ENCODE measurements around the gene KRTAP5-4. TPM values are rescaled to one million over a fixed set of nuclear protein-coding genes. Genes with fewer than 3 reads are reported as not detected.
"Not testable (repeated sequence)": the region's sequence is repeated elsewhere in the genome, so short reads cannot be mapped to it uniquely, and the experiment has no call there.

The KRTAP5-4 gene
- total RNA-seq, 1 donor from 2014 or later = not detected

DNA sequence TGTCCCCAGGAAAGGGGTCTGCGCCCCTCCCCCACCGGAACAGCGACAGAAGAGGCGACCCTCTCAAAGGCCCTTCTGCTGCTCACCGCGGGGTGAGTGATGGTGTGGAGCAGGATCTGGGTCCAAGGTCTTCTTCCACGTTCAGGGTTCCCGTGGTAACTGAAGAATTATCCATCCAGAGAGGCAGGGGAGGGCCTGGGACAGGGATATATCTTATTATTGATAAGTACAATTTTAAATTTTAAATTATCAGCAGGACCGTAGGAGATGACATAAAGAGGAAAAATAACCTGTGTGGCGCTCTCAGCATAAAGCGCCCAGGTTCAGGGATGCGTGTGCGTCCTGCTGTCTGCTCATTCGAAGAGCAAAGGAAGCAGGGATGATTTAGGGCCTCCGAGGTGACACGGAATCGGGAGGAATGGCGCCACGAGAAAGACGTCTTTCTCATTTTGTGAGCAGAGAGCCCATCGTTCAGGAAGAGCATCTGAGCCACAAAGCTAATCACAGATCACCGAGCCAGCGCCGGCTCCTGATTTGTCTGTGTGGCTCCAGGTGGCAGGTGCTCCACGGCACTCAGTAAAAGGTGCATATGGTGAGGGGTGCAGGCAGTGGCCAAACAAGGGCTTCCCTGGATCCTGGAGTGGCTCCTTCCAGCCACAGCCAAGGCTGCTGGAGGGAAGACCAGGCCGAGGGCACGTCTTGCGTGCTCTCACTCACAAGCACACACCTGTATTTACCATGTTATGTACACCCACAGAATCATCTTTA, 26.9 kb upstream of the KRTAP5-4 start:
- TF ChIP-seq, protein P1, sequence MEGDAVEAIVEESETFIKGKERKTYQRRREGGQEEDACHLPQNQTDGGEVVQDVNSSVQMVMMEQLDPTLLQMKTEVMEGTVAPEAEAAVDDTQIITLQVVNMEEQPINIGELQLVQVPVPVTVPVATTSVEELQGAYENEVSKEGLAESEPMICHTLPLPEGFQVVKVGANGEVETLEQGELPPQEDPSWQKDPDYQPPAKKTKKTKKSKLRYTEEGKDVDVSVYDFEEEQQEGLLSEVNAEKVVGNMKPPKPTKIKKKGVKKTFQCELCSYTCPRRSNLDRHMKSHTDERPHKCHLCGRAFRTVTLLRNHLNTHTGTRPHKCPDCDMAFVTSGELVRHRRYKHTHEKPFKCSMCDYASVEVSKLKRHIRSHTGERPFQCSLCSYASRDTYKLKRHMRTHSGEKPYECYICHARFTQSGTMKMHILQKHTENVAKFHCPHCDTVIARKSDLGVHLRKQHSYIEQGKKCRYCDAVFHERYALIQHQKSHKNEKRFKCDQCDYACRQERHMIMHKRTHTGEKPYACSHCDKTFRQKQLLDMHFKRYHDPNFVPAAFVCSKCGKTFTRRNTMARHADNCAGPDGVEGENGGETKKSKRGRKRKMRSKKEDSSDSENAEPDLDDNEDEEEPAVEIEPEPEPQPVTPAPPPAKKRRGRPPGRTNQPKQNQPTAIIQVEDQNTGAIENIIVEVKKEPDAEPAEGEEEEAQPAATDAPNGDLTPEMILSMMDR (IDR thresholded peaks at IDR 0.05) = no peak
- ChIA-PET CTCF (interaction anchor here (1.4 kb wide), 1 partner anchor 9 kb away, joined by 4 read pairs; no protein-coding TSS in a partner anchor), POLR2A (no interaction called here)
- no peaks in the 10 kb centered on the region for H3K9me3 Mint-ChIP-seq
- peaks cover 13% of the 10 kb centered on the region for H3K27me3 Mint-ChIP-seq
- DNase-seq = no peak
- no peaks in the 10 kb centered on the region for H3K4me1 Mint-ChIP-seq
- H3K27ac Mint-ChIP-seq = no peak overlapping the region
- ATAC-seq (ENCODE audit: low read depth) = no peak
- intact Hi-C loops (cut with micrococcal nuclease) = no loop called here
- H3K4me3 Mint-ChIP-seq = no peak overlapping the region
- H3K36me3 Mint-ChIP-seq (ENCODE audit: low read depth) = no peaks in the 10 kb centered on the region

DNA sequence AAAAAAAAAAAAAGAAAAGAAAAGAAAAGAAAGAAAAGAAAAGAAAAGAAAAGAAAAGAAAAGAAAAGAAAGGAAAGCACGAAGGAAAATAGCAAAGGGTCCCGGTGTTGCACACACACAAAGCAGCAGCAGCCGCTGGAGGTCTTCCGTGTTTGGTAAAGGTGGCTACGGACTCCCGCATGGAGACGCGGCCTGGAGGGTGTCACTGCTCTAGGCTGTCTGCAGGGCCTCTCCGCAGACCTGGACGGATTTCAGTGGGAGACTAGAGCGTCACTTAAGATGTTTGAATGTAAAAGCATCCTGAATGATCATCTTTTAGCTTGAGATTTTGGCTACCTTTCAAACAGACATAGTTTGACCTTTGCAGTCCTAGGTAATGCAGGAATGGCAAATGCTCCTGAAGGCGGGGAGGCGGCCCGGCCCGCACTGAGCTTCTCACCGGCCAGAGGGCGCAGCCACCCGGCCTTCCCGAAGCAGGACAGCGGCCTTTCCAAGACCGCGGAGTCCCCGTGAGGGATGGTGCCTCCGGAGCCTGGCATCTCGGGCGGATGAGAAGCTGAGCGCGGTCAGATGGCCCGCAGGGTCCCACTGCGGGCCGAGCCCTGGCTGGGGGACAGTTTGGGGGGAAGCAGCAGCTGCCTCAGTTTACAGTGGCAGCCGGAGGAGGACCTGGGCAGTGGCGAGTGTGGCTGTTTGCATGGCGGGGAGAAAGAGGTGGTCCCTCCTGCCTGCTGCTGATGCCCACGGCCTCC, 26.1 kb upstream of the KRTAP5-4 start:
- intact Hi-C loops (cut with micrococcal nuclease) = no loop called here
- Mint-ChIP-seq H3K4me1 (no peaks in the 10 kb centered on the region), H3K27me3 (peaks cover 13% of the 10 kb centered on the region), H3K9me3 (no peaks in the 10 kb centered on the region), H3K27ac (no peak overlapping the region), H3K36me3 (ENCODE audit: low read depth) (no peaks in the 10 kb centered on the region), H3K4me3 (no peak overlapping the region)
- DNase-seq (no peak), ATAC-seq (ENCODE audit: low read depth) (no peak)
- ChIA-PET POLR2A (no interaction called here), CTCF (no interaction called here)
- TF ChIP-seq, protein P1 (IDR thresholded peaks at IDR 0.05) = no peak

DNA sequence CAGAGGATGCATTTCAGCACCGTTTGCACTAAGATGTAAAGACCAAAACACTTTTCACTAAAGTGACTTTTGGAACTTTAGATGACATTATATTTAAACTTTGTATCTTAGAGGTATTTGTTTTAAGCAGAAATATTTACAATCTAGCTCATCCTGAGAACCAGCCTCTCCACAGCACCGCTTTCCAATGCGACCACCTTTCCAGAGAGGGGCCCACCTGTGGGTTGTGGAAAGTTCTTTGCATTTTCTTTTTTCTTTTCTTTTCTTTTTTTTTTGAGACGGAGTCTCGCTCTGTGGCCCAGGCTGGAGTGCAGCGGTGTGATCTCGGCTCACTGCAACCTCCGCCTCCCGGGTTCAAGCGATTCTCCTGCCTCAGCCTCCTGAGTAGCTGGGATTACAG, 24.6 kb upstream of the KRTAP5-4 start:
- POLR2A ChIA-PET; intact Hi-C loops (cut with micrococcal nuclease); H3K4me1 Mint-ChIP-seq; CTCF ChIA-PET; ATAC-seq (ENCODE audit: low read depth); H3K36me3 Mint-ChIP-seq (ENCODE audit: low read depth); H3K4me3 Mint-ChIP-seq; DNase-seq; H3K27ac Mint-ChIP-seq; H3K9me3 Mint-ChIP-seq; H3K27me3 Mint-ChIP-seq: not testable (repeated sequence)

DNA sequence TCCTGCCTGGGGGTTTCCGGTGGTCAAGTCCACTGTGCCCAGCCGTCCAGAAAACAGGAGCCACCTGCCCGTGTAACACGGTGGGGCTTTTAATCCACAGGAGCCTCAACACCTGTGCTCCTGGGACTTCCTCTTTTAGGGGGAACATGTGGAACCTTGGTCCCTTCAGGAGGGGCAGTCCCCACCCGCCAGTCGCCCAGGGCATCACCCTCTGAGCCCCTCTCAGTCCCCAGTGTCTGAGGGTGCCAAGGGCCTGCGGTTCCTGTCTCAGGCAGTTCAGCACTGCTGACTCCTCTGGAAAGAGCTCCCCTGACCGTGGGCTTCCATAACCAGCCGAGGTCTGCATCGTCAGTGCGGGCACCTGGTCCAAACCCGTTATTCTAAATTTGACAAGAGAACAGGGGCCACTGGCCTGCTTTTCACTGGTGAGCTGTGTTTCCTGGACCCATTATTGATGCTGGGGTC, 23.5 kb upstream of the KRTAP5-4 start:
- H3K4me3 Mint-ChIP-seq = no peak overlapping the region
- peaks cover 13% of the 10 kb centered on the region for H3K27me3 Mint-ChIP-seq
- CTCF ChIA-PET = interaction anchor here (1.0 kb wide), 1 partner anchor 356 kb away, joined by 6 read pairs; no protein-coding TSS in a partner anchor
- H3K27ac Mint-ChIP-seq = no peak overlapping the region
- H3K4me1 Mint-ChIP-seq = no peaks in the 10 kb centered on the region
- no peak for ATAC-seq (ENCODE audit: low read depth)
- H3K36me3 Mint-ChIP-seq (ENCODE audit: low read depth) = no peaks in the 10 kb centered on the region
- TF ChIP-seq, protein P1 (IDR thresholded peaks at IDR 0.05) = no peak
- POLR2A ChIA-PET = no interaction called here
- intact Hi-C loops (cut with micrococcal nuclease) = no loop called here
- H3K9me3 Mint-ChIP-seq = no peaks in the 10 kb centered on the region
- no peak for DNase-seq

DNA sequence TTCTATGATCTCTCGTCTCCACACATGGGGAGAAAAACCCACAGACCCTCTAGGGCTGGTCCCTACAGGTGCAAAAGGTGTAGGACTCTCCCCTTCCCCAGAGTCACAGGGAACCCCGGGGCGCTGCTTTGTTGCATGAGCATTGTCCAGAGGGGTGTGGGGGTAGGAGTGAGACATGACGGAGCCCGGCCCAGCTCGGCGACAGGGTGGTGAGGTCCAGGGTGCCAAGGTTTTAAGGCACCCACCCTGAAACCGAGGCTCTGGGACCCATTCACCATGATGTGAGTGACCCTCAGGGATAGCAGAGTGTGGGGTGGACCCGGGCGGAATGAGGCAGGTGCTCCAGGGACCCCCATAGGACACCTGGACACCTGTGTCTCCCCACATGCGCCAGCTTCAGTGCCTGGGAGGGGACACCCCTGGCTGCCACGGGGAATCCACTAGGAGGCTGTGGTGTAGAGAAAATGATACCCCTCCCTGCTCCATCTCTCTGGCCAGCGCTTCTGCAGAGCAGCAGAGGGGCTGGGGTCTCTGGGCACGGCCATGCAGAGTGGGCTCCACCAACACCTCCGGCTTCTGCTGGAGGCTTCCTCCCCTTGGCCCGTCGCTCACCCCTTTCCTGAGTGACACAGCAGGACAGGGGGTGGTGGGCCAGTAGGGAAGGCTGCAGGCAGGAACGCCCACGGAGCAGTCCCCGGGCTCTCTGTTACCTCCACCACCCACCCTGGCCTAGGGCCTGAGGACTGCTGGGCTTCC, 22.8 kb upstream of the KRTAP5-4 start:
- H3K9me3 Mint-ChIP-seq = no peaks in the 10 kb centered on the region
- ChIA-PET CTCF (interaction anchor here (1.0 kb wide), 1 partner anchor 356 kb away, joined by 6 read pairs; no protein-coding TSS in a partner anchor), POLR2A (no interaction called here)
- no peak overlapping the region for H3K27ac Mint-ChIP-seq
- DNase-seq (no peak), ATAC-seq (ENCODE audit: low read depth) (no peak)
- TF ChIP-seq, protein P1 (IDR thresholded peaks at IDR 0.05) = no peak
- intact Hi-C loops (cut with micrococcal nuclease) = no loop called here
- no peak overlapping the region for H3K4me3 Mint-ChIP-seq
- H3K36me3 Mint-ChIP-seq (ENCODE audit: low read depth) = no peaks in the 10 kb centered on the region
- H3K27me3 Mint-ChIP-seq = peaks cover 18% of the 10 kb centered on the region
- peaks cover 2% of the 10 kb centered on the region for H3K4me1 Mint-ChIP-seq
